GM10847 (cell line): ENCODE data around the gene CCDC8.

Experiments used
- POLR2A ChIP-seq: IDR thresholded peaks from 2 replicates; pipeline ENCODE4 v1.6.1; 2011; ENCODE audit not compliant: insufficient read length; ENCODE audit errors: extremely low read depth

CCDC8 gene

DNA sequence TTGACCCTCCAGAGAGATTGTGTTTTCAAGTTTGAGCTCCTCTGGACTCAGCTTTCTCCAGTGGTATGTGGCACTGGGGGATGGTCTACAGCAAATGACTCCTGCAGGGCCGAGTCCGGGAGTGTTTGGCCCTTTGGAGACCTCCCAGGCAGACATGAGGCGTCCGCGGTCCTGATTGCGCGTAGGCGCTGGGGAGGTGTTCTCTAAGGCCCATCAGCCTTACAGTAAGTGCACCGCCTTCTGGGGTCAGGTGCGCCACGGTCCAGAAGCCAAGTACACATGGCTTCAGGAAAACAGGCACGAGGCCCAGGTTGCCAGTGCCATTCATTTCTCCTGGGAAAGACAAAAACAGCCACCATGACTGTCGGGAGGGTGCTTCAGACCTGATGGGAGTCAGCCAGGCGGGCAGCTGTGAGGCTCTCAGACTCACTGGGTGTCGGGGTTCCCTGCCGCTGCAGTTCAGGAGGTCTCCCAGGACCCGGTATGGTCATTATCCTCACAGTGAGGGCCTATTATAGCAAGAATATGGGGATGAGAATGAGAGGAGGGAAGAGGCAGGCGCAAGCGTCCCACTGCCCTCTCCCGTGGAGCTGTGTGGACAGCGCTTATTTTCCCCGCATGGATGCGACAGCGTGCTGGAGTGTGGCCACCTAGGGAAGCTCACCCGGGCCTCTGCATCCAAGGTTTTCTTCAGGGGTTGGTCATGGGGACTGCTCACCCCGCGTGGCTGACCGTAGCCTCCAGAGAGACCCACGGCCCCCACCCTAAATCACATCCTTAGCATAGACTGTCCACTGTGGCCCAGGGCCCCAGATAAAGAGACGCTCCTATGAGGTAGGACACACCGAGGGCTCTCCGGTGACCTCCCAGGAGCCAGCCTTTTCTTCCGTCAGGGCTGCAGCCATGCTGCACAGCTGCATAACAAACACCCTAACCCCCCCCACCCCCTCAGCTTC, 21.8 kb downstream of the CCDC8 start:
- TF ChIP-seq POLR2A = no peak

- no peak for TF ChIP-seq POLR2A
These were observed 22.5 kb downstream of the CCDC8 start for GRCh38 chr19:46390866-46391265.

GRCh38 chr19:46390121-46390858, 23.1 kb downstream of the CCDC8 start:
- TF ChIP-seq POLR2A = no peak

GRCh38 chr19:46388311-46389095, 24.9 kb downstream of the CCDC8 start:
- no peak for TF ChIP-seq POLR2A

DNA sequence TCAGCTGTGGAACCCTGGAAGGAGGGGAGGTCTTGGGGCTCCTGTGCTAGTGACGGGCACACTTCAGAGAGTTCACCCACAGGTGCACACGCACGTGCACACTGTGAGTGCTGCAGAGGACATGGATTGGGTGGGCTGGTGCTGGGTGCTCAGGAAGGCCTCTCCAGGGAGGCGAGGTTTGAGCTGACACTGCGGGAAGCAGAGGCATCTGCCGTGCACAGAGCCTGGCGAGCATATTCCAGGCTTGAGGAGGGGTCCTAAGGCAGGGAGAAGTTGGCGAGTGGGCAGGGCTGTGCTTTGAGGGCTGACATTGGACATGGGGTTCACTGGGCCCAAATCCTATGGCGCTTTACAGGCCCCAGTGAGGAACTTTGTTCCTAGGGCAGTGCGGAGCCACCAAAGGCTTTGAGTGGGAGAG, 25.6 kb downstream of the CCDC8 start:
- TF ChIP-seq POLR2A = no peak

DNA sequence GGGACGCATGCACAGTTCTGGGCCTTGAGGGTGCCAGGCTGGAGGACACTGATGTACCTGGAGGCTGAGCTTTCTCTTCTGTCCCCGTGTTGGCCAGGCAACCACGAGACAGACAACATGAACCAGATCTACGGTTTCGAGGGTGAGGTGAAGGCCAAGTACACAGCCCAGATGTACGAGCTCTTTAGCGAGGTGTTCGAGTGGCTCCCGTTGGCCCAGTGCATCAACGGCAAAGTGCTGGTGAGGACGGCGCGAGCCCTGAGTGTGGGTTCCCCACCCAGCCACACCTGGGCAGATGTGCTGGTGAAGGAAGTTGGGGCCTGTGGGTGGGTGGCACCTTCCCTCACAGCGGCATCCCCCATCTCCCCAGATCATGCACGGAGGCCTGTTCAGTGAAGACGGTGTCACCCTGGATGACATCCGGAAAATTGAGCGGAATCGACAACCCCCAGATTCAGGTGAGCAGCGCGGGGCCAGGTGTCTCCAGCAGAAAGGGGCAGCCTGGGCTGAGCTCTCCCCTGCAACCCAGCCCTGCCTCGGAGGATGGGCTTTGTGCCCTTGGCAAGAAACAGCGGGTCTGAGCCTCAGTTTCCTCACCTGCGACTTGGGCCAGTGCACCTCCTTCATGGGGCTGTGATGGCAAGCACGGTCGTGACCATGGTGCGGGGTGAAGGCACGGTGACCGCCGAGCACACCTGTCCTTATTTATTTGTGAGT, 26.2 kb downstream of the CCDC8 start:
- no peak for TF ChIP-seq POLR2A

DNA sequence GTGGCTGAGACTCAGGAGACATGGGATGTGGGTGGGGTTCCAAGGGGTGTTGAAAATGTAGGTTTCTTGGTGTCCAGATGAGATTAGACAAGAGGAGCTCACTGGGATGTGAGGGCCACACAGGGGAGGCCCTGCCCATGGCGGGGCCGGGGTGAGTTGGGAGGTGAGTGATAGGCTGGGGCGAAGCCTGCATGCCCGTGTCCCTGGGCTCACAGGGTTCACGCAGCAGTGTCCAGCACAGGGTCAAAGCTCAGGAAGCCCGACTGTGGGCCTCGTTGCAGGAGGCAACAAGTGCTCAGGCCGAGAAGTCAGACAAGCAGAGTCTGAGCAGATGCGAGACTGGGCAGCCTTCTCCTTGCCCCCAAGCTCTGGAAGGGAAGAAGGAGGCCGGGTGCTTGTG, 27.2 kb downstream of the CCDC8 start:
- no peak for TF ChIP-seq POLR2A

DNA sequence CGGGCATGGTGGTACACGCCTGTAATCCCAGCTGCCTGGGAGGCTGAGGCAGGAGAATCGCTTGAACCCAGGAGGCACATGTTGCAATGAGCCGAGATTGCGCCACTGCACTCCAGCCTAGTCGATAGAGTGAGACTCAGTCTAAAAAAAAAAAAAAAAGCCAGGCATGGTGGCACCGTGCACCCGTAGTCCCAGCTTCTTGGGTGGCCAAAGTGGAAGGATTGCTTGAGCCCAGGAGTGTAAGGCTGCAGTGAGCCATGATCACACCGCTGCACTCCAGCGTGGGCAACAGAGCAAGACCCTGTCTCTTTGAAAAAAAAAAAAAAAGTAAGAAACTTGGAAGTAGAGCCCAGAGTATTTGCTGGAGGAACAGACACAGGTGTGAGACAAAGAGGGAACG, 27.7 kb downstream of the CCDC8 start:
- no peak for TF ChIP-seq POLR2A

GRCh38 chr19:46384396-46384795, 29.0 kb downstream of the CCDC8 start:
- TF ChIP-seq POLR2A = no peak

GRCh38 chr19:46383846-46384245, 29.5 kb downstream of the CCDC8 start:
- no peak for TF ChIP-seq POLR2A

DNA sequence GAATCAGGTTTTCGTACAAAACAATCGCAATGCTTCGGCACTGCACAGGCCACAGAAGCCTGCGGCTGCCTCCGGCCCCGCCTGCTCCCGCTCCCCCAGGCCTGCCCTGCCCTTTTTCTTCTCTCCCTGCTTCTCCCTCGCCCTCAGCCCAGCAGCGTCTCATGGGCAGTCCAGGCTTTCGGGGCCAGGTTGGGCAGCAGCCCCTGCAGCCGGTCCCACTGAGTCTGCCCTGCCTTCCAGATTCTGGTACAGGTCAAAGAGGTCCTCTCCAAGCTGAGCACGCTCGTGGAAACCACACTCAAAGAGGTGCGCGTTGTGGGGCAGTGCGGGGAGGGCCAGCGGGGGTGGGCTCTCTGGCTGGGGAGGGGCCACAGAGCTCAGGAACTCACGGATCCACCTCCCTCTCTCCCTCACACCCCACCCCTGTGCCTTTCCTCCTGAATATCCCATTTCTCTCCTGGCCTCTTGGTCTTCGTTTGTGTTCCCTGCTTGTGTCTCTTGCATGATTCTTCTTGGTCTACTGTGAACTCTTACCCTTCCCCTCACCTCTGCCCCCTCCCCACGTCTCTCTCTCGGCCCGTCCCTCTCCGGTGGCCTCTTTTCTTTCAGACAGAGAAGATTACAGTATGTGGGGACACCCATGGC, 30.1 kb downstream of the CCDC8 start:
- TF ChIP-seq POLR2A = no peak

DNA sequence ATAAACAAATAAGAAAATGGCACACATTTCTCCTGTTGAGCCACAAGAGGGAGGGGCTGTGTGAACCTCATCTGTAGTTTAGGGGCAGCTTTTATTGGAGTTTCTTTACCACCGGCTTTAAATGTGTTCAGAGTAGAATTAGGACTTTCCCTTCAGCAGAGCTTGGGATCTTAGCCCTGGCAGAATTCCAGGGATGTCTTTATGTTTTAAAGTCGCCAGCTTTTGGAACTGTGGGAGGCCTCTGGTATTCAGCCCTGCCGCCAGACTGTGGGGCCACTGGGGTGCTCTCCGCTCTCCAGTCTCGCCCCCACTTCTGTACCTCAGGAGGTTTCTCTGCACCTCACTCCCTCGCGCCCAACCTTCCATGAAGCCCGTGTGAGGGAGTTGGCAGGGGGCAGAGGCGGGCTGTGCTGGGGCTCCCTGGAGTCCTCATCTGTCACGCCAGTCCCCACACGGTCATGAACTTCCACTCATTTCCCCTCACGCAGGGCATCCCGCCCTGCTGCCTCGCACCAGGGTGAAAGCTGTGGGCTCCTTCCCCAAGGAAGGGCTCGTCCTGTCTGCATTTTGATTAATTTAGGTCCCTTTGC, 31.5 kb downstream of the CCDC8 start:
- TF ChIP-seq POLR2A = no peak

- no peak for TF ChIP-seq POLR2A
These were observed 32.0 kb downstream of the CCDC8 start for GRCh38 chr19:46381346-46381745.

DNA sequence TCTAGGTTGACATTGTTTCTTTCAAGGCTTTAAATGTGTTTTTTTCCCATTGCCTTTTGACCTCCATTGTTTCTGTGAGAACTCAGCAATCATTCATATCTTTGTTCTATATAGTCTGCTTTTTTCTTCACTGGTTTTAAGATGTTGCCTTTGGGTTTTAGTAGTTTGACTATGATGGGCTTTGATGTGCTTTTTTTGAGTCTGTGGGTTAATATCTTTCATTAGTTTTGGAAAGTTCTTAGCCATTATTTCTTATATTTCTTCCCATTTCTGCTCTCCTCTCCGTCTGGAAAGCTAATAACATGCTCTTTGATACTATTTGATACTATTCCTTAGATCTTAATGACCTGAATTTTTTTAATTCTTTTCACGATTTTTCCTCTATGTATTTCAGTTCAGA, 32.7 kb downstream of the CCDC8 start:
- TF ChIP-seq POLR2A = no peak

DNA sequence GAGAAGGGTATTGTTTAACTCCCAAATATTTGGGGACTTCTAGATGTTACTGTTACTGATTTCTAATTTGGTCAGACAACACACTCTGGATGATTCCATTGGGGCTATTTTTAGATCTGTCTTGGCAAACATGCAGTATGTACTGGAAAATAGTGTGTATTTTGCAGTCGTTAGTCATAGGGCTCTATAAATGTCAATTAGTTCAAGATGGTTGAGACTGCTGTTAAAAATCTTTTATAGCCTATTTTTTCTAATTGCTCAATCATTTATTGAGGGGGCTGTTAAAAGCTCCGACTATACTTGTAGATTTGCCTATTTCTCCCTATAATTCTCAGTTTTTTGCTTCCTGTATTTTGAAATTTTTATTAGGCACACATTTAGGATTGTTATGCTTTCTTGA, 35.1 kb downstream of the CCDC8 start:
- no peak for TF ChIP-seq POLR2A
